Ishikawa (cell line): Measurements from ENCODE around the gene PPP1R37.

Experiments
- CEBPB ChIP-seq: IDR thresholded peaks from 2 replicates; pipeline ENCODE4 v1.6.1; 2012
- CREB1 ChIP-seq: IDR thresholded peaks from 2 replicates; pipeline ENCODE4 v1.6.1; 2012; ENCODE audit warnings: low read depth
- EGR1 ChIP-seq: IDR thresholded peaks from 2 replicates; pipeline ENCODE4 v1.6.1; 2012
- EP300 ChIP-seq: IDR thresholded peaks from 2 replicates; pipeline ENCODE4 v1.6.1; 2012; ENCODE audit warnings: borderline replicate concordance
- FOXM1 ChIP-seq: IDR thresholded peaks from 2 replicates; pipeline ENCODE4 v1.6.1; 2012; ENCODE audit warnings: low read depth, borderline replicate concordance
- MAX ChIP-seq: IDR thresholded peaks from 2 replicates; pipeline ENCODE4 v1.6.1; 2012
- NFIC ChIP-seq: IDR thresholded peaks from 2 replicates; pipeline ENCODE4 v1.6.1; 2012
- RAD21 ChIP-seq: IDR thresholded peaks from 2 replicates; pipeline ENCODE4 v1.6.1; 2012; ENCODE audit warnings: low read depth
- TAF1 ChIP-seq: IDR thresholded peaks from 2 replicates; pipeline ENCODE4 v1.6.1; 2012; ENCODE audit warnings: low read depth, mild to moderate bottlenecking
- TEAD4 ChIP-seq: IDR thresholded peaks from 2 replicates; pipeline ENCODE4 v1.6.1; 2012
- YY1 ChIP-seq: IDR thresholded peaks from 2 replicates; pipeline ENCODE4 v1.6.1; 2012; ENCODE audit warnings: low read depth
- ZBTB7A ChIP-seq: IDR thresholded peaks from 2 replicates; pipeline ENCODE4 v1.6.1; 2012; ENCODE audit warnings: low read depth
- TF ChIP-seq, protein P1 (sequence below): IDR thresholded peaks from 2 replicates; pipeline ENCODE4 v1.6.1; 2012; ENCODE audit warnings: low read depth, mild to moderate bottlenecking
- TF ChIP-seq, protein P2 (sequence below): IDR thresholded peaks from 2 replicates; pipeline ENCODE4 v1.6.1; 2012

The PPP1R37 gene

DNA sequence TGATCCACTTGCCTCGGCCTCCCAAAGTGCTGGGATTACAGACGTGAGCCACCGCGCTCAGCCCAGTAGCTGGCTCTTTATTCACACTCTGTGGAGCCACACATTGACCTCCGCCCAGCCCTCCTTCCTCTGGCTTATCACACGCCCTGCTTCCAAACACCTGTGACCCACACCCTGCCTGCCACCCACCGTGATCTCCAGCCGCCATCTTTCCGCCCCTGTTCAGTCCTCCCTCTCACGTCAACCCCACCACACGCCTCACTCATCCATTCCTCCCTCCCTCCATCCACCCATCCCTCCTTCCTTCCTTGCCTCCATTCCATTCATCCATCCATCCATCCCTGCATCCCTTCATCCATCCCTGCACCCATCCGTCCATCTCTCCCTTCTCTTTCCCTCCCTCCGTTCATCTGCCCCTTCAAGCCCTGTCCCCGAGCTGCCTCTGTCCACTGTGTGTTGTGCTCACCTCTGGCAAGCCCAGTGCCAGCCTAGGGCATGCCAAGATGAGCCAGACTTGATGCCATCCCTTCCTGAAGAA is 34.3 kb upstream of the PPP1R37 start:
- TF ChIP-seq CREB1: no peak
- TF ChIP-seq, protein P1, sequence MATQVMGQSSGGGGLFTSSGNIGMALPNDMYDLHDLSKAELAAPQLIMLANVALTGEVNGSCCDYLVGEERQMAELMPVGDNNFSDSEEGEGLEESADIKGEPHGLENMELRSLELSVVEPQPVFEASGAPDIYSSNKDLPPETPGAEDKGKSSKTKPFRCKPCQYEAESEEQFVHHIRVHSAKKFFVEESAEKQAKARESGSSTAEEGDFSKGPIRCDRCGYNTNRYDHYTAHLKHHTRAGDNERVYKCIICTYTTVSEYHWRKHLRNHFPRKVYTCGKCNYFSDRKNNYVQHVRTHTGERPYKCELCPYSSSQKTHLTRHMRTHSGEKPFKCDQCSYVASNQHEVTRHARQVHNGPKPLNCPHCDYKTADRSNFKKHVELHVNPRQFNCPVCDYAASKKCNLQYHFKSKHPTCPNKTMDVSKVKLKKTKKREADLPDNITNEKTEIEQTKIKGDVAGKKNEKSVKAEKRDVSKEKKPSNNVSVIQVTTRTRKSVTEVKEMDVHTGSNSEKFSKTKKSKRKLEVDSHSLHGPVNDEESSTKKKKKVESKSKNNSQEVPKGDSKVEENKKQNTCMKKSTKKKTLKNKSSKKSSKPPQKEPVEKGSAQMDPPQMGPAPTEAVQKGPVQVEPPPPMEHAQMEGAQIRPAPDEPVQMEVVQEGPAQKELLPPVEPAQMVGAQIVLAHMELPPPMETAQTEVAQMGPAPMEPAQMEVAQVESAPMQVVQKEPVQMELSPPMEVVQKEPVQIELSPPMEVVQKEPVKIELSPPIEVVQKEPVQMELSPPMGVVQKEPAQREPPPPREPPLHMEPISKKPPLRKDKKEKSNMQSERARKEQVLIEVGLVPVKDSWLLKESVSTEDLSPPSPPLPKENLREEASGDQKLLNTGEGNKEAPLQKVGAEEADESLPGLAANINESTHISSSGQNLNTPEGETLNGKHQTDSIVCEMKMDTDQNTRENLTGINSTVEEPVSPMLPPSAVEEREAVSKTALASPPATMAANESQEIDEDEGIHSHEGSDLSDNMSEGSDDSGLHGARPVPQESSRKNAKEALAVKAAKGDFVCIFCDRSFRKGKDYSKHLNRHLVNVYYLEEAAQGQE: no peak
- TF ChIP-seq CEBPB: no peak
- TF ChIP-seq ZBTB7A: no peak
- TF ChIP-seq EP300: no peak
- TF ChIP-seq RAD21: no peak
- no peak for TF ChIP-seq TAF1
- no peak for TF ChIP-seq FOXM1
- TF ChIP-seq, protein P2, sequence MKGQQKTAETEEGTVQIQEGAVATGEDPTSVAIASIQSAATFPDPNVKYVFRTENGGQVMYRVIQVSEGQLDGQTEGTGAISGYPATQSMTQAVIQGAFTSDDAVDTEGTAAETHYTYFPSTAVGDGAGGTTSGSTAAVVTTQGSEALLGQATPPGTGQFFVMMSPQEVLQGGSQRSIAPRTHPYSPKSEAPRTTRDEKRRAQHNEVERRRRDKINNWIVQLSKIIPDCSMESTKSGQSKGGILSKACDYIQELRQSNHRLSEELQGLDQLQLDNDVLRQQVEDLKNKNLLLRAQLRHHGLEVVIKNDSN: no peak
- TF ChIP-seq MAX: no peak

DNA sequence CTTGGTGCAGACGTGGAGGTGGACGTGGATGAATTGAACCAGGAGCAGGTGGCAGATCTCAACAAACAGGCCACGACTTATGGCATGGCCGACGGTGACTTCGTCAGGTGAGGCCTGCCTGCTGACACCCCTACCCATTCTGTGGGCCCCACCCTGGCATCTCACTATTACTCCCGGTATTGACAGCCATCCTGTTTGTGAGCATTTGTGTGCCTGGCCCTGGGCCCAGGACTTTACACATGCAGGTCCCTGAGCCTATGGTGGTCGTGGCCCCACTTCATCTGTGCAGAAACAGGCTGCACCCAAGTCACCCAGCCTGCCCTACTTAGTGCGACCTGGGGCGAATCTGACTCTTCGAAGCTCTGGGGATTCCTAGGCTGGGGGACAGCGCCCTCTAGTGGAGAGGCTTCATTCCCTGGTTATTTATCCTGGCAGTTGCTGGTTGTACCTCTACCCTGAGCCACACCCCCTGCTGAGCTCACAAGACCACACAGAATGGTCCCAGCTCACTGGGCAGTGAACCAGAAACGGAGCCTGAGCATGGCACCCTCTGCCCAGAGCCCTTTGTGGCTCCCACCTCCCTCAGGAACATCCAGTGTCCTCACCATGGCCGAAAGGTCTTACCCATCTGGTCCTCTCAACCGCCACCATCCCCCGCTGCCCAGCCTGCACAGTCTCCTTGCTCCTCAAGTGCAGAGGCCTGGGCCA is 33.6 kb upstream of the PPP1R37 start:
- TF ChIP-seq EP300 (no peak), CREB1 (no peak), RAD21 (peak; percentile 75), ZBTB7A (no peak)
- TF ChIP-seq, protein P2: no peak

- no peak for TF ChIP-seq TAF1
- TF ChIP-seq, protein P2: no peak
- no peak for TF ChIP-seq EP300
- TF ChIP-seq CEBPB: no peak
- TF ChIP-seq ZBTB7A: no peak
These were observed 31.0 kb upstream of the PPP1R37 start for GRCh38 chr19:45061965-45062364.

DNA sequence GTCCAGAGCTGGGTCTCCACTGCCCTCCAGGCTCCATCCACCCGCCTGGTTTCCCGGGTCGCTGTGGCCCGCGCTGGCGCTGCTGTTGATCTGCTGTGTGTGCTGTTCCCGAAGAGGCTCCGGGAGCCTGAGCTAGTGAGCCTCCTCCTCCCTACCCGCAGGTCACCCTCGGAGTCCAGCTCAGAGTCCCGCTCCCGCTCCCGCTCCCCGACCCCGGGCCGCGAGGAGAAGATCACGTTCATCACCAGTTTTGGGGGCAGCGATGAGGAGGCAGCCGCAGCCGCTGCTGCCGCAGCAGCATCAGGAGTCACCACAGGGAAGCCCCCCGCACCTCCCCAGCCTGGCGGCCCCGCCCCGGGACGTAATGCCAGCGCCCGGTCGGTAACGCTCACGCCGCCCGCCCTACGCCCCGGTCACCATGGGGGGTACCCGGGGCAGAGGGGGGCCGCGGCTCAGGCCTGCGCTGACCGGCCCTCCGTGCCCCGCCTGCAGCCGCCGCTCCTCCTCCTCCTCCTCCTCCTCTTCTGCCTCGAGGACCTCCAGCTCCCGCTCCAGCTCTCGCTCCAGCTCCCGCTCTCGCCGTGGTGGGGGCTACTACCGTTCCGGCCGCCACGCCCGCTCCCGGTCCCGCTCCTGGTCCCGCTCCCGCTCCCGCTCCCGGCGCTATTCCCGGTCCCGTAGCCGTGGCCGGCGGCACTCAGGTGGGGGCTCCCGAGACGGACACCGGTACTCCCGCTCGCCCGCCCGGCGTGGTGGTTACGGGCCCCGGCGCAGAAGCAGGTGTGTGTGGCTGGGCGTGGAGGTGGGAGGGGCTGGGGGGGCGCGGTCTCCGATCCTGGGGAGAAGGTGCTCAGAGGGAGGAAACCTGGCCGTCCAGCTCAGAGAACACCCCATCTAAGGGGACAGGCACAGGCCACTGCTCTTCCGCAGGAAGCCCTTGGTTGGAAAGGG is 28.9 kb upstream of the PPP1R37 start:
- TF ChIP-seq NFIC: no peak
- TF ChIP-seq CEBPB: no peak
- TF ChIP-seq RAD21: no peak
- no peak for TF ChIP-seq TAF1
- no peak for TF ChIP-seq YY1
- no peak for TF ChIP-seq CREB1
- TF ChIP-seq, protein P1: no peak
- TF ChIP-seq FOXM1: no peak
- TF ChIP-seq TEAD4: no peak
- TF ChIP-seq EGR1: no peak
- TF ChIP-seq, protein P2: no peak

DNA sequence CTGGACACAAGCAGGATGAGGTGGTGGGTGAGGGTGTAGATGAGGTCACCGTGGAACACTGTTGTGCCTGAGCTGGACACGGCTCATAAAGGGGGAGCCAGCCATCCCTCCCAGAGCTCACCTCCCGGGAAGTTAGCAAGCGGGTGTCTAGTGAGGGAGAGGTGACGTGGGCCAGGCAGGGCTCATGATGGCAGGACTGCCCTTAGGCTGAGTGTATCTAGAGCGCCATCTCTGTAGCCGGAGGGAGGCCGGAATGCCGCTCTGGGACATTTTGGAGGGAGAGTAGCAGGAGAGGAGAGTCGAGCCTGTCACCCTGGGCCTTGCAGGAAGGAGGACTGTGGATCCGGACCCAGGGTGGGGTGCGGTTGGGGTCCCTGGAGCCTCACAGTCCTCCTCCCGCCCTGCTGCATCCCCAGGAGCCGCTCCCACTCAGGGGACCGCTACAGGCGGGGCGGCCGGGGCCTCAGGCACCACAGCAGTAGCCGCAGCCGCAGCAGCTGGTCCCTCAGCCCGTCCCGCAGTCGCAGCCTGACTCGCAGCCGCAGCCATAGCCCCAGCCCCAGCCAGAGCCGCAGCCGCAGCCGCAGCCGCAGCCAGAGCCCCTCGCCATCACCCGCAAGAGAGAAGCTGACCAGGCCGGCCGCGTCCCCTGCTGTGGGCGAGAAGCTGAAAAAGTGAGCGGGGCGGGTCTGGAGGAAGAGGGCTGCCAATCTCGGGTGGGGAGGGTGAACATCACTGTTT is 25.9 kb upstream of the PPP1R37 start:
- TF ChIP-seq RAD21: no peak
